Testis (tissue), 3 donors: ENCODE measurements around the gene SOBP. TPM values are rescaled to one million over a fixed set of nuclear protein-coding genes. Genes with fewer than 3 reads are reported as not detected.

Experiments
- DNase-seq: peaks from one replicate; pipeline ENCODE4 v3.0.0-alpha.2; 2019
- H3K27ac ChIP-seq, 2 donors: fragments of 200-600 bp; sonication (generic); one replicate each; pipeline ENCODE4 v1.5.1; 2019
- H3K27me3 ChIP-seq: fragments of 200-600 bp; sonication (generic); one replicate; pipeline ENCODE4 v1.5.1; 2019
- H3K36me3 ChIP-seq: fragments of 200-600 bp; sonication (generic); one replicate; pipeline ENCODE4 v1.5.1; 2017; ENCODE audit warnings: low read depth; ENCODE audit errors: missing control alignments
- H3K4me1 ChIP-seq: fragments of 200-600 bp; sonication (generic); one replicate; pipeline ENCODE4 v1.5.1; 2019
- H3K4me3 ChIP-seq, 2 donors: fragments of 200-600 bp; sonication (generic); one replicate each; pipeline ENCODE4 v1.5.1; 2017 to 2019
- H3K9me3 ChIP-seq: fragments of 200-600 bp; sonication (generic); one replicate; pipeline ENCODE4 v1.5.1; 2017
- POLR2A ChIP-seq: fragments of 450-650 bp; IDR thresholded peaks from one replicate; pipeline ENCODE4 v1.6.1; 2017; ENCODE audit warnings: antibody characterized with exemption, mild to moderate bottlenecking, moderate library complexity
- WGBS, 2 donors: methylation state at CpG; one replicate each; pipeline ENCODE4 v1.1.5; 2018; 5-methylcytosine and 5-hydroxymethylcytosine counted together
- intact Hi-C: fragments of 100-400 bp; cut with DNase I; formaldehyde crosslinking; loops from one replicate; pipeline ENCODE4 v1.15.1; 2023; ENCODE audit warnings: low total_unique reads
- polyA plus RNA-seq: library from polyadenylated mRNA; stranded (reverse); fragments of 350-450 nt; fragmentation: Illumina TruSeq; extraction: RNeasy Lipid Tissue Mini Kit (QIAGEN cat#74804); gene quantifications from one replicate; pipeline ENCODE4 v1.2.3, GENCODE V29; 2014; ENCODE audit warnings: low read depth, low replicate concordance; ENCODE audit not compliant: insufficient read depth
- total RNA-seq, 2 donors: library from RNA; depleted of rRNA; stranded (reverse); fragments of >200 nt; gene quantifications; one replicate each; pipeline ENCODE4 v1.2.3, GENCODE V29; 2016
- TF ChIP-seq, protein P1 (sequence below), 3 experiments: fragments of 450-650 bp in 2 of 3; fragments of 200-600 bp in 1 of 3; sonication (generic) in 1 of 3; IDR thresholded peaks; one replicate each; pipeline ENCODE4 v1.5.1; 2016 to 2019; ENCODE audit warnings: antibody characterized with exemption in 3 of 3, mild to moderate bottlenecking in 2 of 3, moderate library complexity in 1 of 3

Gene SOBP
- total and polyA plus RNA-seq, 3 donors from 2014 or later = 13.9 to 27.2 (median 17.2) TPM

- no peaks in the 10 kb centered on the region for H3K9me3 ChIP-seq
- no peak for TF ChIP-seq POLR2A
- TF ChIP-seq, protein P1, sequence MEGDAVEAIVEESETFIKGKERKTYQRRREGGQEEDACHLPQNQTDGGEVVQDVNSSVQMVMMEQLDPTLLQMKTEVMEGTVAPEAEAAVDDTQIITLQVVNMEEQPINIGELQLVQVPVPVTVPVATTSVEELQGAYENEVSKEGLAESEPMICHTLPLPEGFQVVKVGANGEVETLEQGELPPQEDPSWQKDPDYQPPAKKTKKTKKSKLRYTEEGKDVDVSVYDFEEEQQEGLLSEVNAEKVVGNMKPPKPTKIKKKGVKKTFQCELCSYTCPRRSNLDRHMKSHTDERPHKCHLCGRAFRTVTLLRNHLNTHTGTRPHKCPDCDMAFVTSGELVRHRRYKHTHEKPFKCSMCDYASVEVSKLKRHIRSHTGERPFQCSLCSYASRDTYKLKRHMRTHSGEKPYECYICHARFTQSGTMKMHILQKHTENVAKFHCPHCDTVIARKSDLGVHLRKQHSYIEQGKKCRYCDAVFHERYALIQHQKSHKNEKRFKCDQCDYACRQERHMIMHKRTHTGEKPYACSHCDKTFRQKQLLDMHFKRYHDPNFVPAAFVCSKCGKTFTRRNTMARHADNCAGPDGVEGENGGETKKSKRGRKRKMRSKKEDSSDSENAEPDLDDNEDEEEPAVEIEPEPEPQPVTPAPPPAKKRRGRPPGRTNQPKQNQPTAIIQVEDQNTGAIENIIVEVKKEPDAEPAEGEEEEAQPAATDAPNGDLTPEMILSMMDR (IDR thresholded peaks at IDR 0.05) = no peak
- no peaks in the 10 kb centered on the region for H3K27me3 ChIP-seq
- no peak overlapping the region for H3K27ac ChIP-seq
- H3K4me3 ChIP-seq = no peak overlapping the region
- peaks cover 8% of the 10 kb centered on the region for H3K4me1 ChIP-seq
- no peaks in the 10 kb centered on the region for H3K36me3 ChIP-seq
- 56 to 57% methylated on average over 8 to 11 of the region's 11 CpGs for WGBS, 2 donors
- DNase-seq = no peak
- intact Hi-C loops = no loop called here
These were observed 121.3 kb downstream of the SOBP start for GRCh38 chr6:107611094-107611810.

- intact Hi-C loops = no loop called here
- Histone ChIP-seq H3K9me3 (no peaks in the 10 kb centered on the region), H3K27ac (no peak overlapping the region), H3K4me3 (no peak overlapping the region), H3K36me3 (no peaks in the 10 kb centered on the region), H3K4me1 (peaks cover 8% of the 10 kb centered on the region), H3K27me3 (no peaks in the 10 kb centered on the region)
- peak; percentile 69 for DNase-seq
- WGBS, 2 donors = 51 to 57% methylated on average over 3 of the region's 3 CpGs
- TF ChIP-seq, protein P1 (IDR thresholded peaks at IDR 0.05) = no peak
These were observed 123.0 kb downstream of the SOBP start for GRCh38 chr6:107612762-107613415.

DNA sequence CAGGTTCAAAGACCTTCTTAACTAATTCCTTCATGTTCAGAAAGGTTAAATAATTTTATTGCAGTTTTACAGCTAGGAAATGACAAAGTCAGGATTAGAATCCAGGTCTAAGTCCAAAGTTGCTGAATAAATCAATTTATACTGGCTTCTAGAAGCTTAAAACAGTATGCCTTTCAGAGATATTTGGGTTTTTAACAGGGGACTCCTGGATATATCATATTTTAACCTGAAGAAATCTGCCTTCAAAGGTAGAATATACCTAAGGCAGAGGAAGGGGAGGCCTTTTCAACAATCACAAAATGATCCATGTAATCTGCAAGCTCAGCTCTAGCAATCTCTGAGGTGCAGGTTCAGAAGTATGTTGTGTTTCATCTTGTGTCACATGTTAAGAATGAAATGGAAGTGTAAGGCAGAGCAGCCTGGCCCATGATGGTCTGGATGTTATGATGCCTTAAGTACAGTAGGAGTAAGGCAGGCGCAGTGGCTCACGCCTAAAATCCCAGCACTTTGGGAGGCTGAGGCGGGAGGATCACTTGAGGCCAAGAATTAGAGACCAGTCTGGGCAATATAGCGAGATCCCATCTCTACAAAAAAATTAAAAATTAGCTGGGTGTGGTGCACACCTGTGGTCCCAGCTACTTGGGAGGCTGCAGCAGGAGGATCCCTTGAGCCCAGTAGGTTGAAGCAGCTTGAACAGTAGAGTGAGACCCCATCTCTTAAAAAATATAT, 123.9 kb downstream of the SOBP start:
- no peak for TF ChIP-seq POLR2A
- TF ChIP-seq, protein P1 (IDR thresholded peaks at IDR 0.05) = no peak
- H3K4me3 ChIP-seq = no peak overlapping the region
- peak overlapping the region in 1 of 2 donors; percentile 17 for H3K27ac ChIP-seq
- H3K36me3 ChIP-seq = no peaks in the 10 kb centered on the region
- WGBS, 2 donors = 95 to 96% methylated on average over 4 of the region's 4 CpGs
- intact Hi-C loops = no loop called here
- no peaks in the 10 kb centered on the region for H3K9me3 ChIP-seq
- no peak for DNase-seq
- no peaks in the 10 kb centered on the region for H3K27me3 ChIP-seq
- H3K4me1 ChIP-seq = peaks cover 8% of the 10 kb centered on the region

DNA sequence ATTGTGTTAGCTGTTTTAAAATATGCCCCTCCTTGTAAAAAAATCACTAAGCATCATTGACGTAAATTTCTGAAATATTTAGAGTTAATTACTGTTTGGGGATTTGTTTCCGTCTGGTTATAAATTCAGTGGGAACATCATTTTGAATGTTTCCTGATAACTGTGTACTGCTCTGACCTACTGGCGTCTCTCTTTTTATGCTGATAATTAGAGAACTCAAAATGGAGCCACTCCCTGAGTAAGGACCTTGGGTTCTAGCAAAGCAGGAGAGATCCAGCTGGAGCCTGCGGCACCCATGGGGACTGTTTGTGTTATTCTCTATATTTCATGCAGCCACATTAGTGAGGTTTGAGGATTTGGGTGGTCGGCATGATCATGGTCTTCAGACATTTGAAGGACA, 124.9 kb downstream of the SOBP start:
- DNase-seq = no peak
- intact Hi-C loops = no loop called here
- Histone ChIP-seq H3K36me3 (no peaks in the 10 kb centered on the region), H3K9me3 (no peaks in the 10 kb centered on the region), H3K27me3 (no peaks in the 10 kb centered on the region), H3K4me1 (peaks cover 8% of the 10 kb centered on the region), H3K27ac (no peak overlapping the region), H3K4me3 (no peak overlapping the region)
- WGBS, 2 donors = 51 to 56% methylated on average over 5 of the region's 5 CpGs
- TF ChIP-seq, protein P1 (IDR thresholded peaks at IDR 0.05) = no peak
